SK-N-SH (cell line): ENCODE results near the gene ENTHD1. TPM values are rescaled to one million over a fixed set of nuclear protein-coding genes. Genes with fewer than 3 reads are reported as not detected.

Experiments used
- CTCF ChIA-PET: fragments of 300-600, 350-600 bp; formaldehyde crosslinking; extraction: SDS; loops from one replicate; lab custom pipeline; 2021; lab: Yijun Ruan, JAX
- POLR2A ChIA-PET: fragments of 350-600 bp; sonication (Branson Sonifier 250); formaldehyde crosslinking; extraction: SDS; loops from one replicate; lab custom pipeline; 2020; ENCODE audit warnings: antibody characterized with exemption, inconsistent platforms; lab: Yijun Ruan, JAX
- DNase-seq: peaks from one replicate; pipeline ENCODE4 v3.0.0; 2012
- H2AFZ ChIP-seq: fragments of 200-600 bp; sonication (generic); 2 replicates; pipeline ENCODE4 v1.8.1; 2016; ENCODE audit warnings: antibody characterized with exemption, mild to moderate bottlenecking, low read depth
- H3F3A ChIP-seq: fragments of 200-600 bp; sonication (generic); replicated peaks from 2 replicates; pipeline ENCODE3; 2016; ENCODE audit warnings: antibody characterized with exemption, mild to moderate bottlenecking; ENCODE audit not compliant: insufficient read depth
- H3K27ac ChIP-seq, 2 experiments: fragments of 200-500 bp in 1 of 2; fragments of 200-600 bp in 1 of 2; sonication (Bioruptor generic) in 1 of 2; sonication (generic), shearing (Covaris generic) in 1 of 2; 2 replicates each; pipeline versions ENCODE4 v1.5.1 to v1.6.1; 2014 to 2016; ENCODE audit warnings: low read depth in 2 of 2, inconsistent platforms in 1 of 2, low read length in 1 of 2, mild to moderate bottlenecking in 1 of 2, mixed read lengths in 1 of 2
- H3K27me3 ChIP-seq: fragments of 200-600 bp; sonication (generic), shearing (Covaris generic); 2 replicates; pipeline ENCODE4 v1.6.1; 2016; ENCODE audit warnings: mixed run types; ENCODE audit not compliant: insufficient read depth
- H3K36me3 ChIP-seq, 2 experiments: fragments of 200-500 bp in 1 of 2; fragments of 200-600 bp in 1 of 2; sonication (Bioruptor generic) in 1 of 2; sonication (generic) in 1 of 2; replicated peaks in 1 of 2; 2 replicates each; pipeline versions ENCODE3 to v1.5.1; 2014 to 2016; ENCODE audit warnings: low read length in 1 of 2, mild to moderate bottlenecking in 1 of 2; ENCODE audit not compliant: insufficient read depth in 2 of 2, control insufficient read depth in 1 of 2
- H3K4me1 ChIP-seq, 2 experiments: fragments of 200-500 bp in 1 of 2; fragments of 200-600 bp in 1 of 2; sonication (Bioruptor generic) in 1 of 2; sonication (generic), shearing (Covaris generic) in 1 of 2; 2 replicates each; pipeline versions ENCODE4 v1.5.1 to v1.6.1; 2014 to 2016; ENCODE audit warnings: low read depth in 1 of 2, low read length in 1 of 2, mixed run types in 1 of 2; ENCODE audit not compliant: insufficient read depth in 2 of 2, control insufficient read depth in 1 of 2
- H3K4me2 ChIP-seq: fragments of 200-600 bp; sonication (generic), shearing (Covaris generic); 2 replicates; pipeline ENCODE4 v1.6.1; 2017; ENCODE audit warnings: mixed run types
- H3K4me3 ChIP-seq, 2 experiments: fragments of 200-500 bp in 1 of 2; fragments of 200-600 bp in 1 of 2; sonication (Bioruptor generic) in 1 of 2; sonication (generic), shearing (Covaris generic) in 1 of 2; 2 replicates each; pipeline versions ENCODE4 v1.5.1 to v1.8.1; 2014 to 2016; ENCODE audit warnings: low read depth in 2 of 2, inconsistent platforms in 1 of 2, low read length in 1 of 2, mild to moderate bottlenecking in 1 of 2, mixed read lengths in 1 of 2, moderate library complexity in 1 of 2
- H3K79me2 ChIP-seq: fragments of 200-600 bp; sonication (generic); 2 replicates; pipeline ENCODE4 v1.8.1; 2017; ENCODE audit warnings: mild to moderate bottlenecking; ENCODE audit not compliant: insufficient read depth
- H3K9ac ChIP-seq: fragments of 200-600 bp; sonication (generic); 2 replicates; pipeline ENCODE4 v1.6.1; 2017; ENCODE audit warnings: mixed run types
- H3K9me2 ChIP-seq: fragments of 200-600 bp; sonication (generic); 2 replicates; pipeline ENCODE4 v1.6.1; 2017; ENCODE audit warnings: mixed run types
- H3K9me3 ChIP-seq: fragments of 200-600 bp; sonication (generic); 2 replicates; pipeline ENCODE4 v1.6.1; 2017; ENCODE audit warnings: mixed run types, mild to moderate bottlenecking, moderate library complexity
- H4K20me1 ChIP-seq: fragments of 200-600 bp; sonication (generic); 2 replicates; pipeline ENCODE4 v1.6.1; 2017; ENCODE audit warnings: mild to moderate bottlenecking, mixed run types; ENCODE audit not compliant: insufficient read depth
- CHD2 ChIP-seq: fragments of 150-350 bp; IDR thresholded peaks from 2 replicates; pipeline ENCODE4 v1.6.1; 2018; ENCODE audit warnings: low read length; ENCODE audit not compliant: partially characterized antibody
- ELF1 ChIP-seq: IDR thresholded peaks from 2 replicates; pipeline ENCODE4 v1.4.0; 2012
- FOSL2 ChIP-seq: IDR thresholded peaks from 2 replicates; pipeline ENCODE4 v1.4.0; 2012; ENCODE audit warnings: low read depth, mild to moderate bottlenecking, moderate library complexity, borderline replicate concordance
- FOXJ3 ChIP-seq: sonication (generic); formaldehyde crosslinking; IDR thresholded peaks from 2 replicates; pipeline ENCODE4 v1.5.1; 2020; ENCODE audit warnings: mild to moderate bottlenecking, missing genetic modification reagents
- GABPA ChIP-seq: IDR thresholded peaks from 2 replicates; pipeline ENCODE4 v1.4.0; 2012; ENCODE audit warnings: low read depth, mild to moderate bottlenecking
- GATA2 ChIP-seq: sonication (generic); formaldehyde crosslinking; IDR thresholded peaks from 2 replicates; pipeline ENCODE4 v1.5.0; 2020; ENCODE audit warnings: mild to moderate bottlenecking, missing genetic modification reagents
- JUND ChIP-seq: IDR thresholded peaks from 2 replicates; pipeline ENCODE4 v1.4.0; 2012
- MEF2A ChIP-seq: IDR thresholded peaks from 2 replicates; pipeline ENCODE4 v1.4.0; 2012; ENCODE audit warnings: low read depth, borderline replicate concordance
- MXI1 ChIP-seq: IDR thresholded peaks from 2 replicates; pipeline ENCODE4 v1.6.1; 2012; ENCODE audit warnings: mild to moderate bottlenecking, low read depth, low read length, improper control_type of control experiment
- NRF1 ChIP-seq: IDR thresholded peaks from 2 replicates; pipeline ENCODE4 v1.6.1; 2012; ENCODE audit warnings: low read depth, mild to moderate bottlenecking, low read length
- POLR2AphosphoS5 ChIP-seq: IDR thresholded peaks from 2 replicates; pipeline ENCODE4 v1.6.1; 2012; ENCODE audit warnings: low read depth, low read length
- RCOR1 ChIP-seq: fragments of 150-350 bp; IDR thresholded peaks from 2 replicates; pipeline ENCODE4 v1.6.1; 2017; ENCODE audit warnings: antibody characterized with exemption, low read length
- RFX5 ChIP-seq: IDR thresholded peaks from 2 replicates; pipeline ENCODE4 v1.6.1; 2012; ENCODE audit warnings: mild to moderate bottlenecking, improper control_type of control experiment, low read length
- RXRA ChIP-seq: IDR thresholded peaks from 2 replicates; pipeline ENCODE4 v1.4.0; 2012; ENCODE audit warnings: low read depth, mild to moderate bottlenecking, borderline replicate concordance
- SIN3A ChIP-seq: IDR thresholded peaks from 2 replicates; pipeline ENCODE4 v1.6.1; 2012; ENCODE audit warnings: low read depth, mild to moderate bottlenecking, low read length, moderate library complexity, borderline replicate concordance
- SMC3 ChIP-seq: IDR thresholded peaks from 2 replicates; pipeline ENCODE4 v1.6.1; 2012; ENCODE audit warnings: low read depth, low read length, improper control_type of control experiment
- TAF1 ChIP-seq: IDR thresholded peaks from 2 replicates; pipeline ENCODE4 v1.6.1; 2012; ENCODE audit warnings: low read depth, mild to moderate bottlenecking, low read length, moderate library complexity, borderline replicate concordance
- TCF12 ChIP-seq: IDR thresholded peaks from 2 replicates; pipeline ENCODE4 v1.4.0; 2012
- TEAD4 ChIP-seq: IDR thresholded peaks from 2 replicates; pipeline ENCODE4 v1.4.0; 2012; ENCODE audit warnings: mild to moderate bottlenecking, borderline replicate concordance; ENCODE audit not compliant: insufficient read depth
- ZBTB33 ChIP-seq: IDR thresholded peaks from 2 replicates; pipeline ENCODE4 v1.4.0; 2012; ENCODE audit warnings: low read depth, borderline replicate concordance
- WGBS: methylation state at CpG from one replicate; pipeline ENCODE4 v1.1.6; 2017; ENCODE audit warnings: low lambda C conversion rate; 5-methylcytosine and 5-hydroxymethylcytosine counted together
- polyA plus RNA-seq, 3 experiments: library from polyadenylated mRNA; depleted of rRNA; stranded (reverse); fragments of >200 nt; gene quantifications; 2 replicates each; pipeline ENCODE4 v1.2.3, GENCODE V29; 2012
- TF ChIP-seq, protein P1 (sequence below): fragments of 200-600 bp; sonication (generic); IDR thresholded peaks from 2 replicates; pipeline ENCODE4 v1.6.1; 2017; ENCODE audit warnings: antibody characterized with exemption, mild to moderate bottlenecking, moderate library complexity
- TF ChIP-seq, protein P2 (sequence below): IDR thresholded peaks from 2 replicates; pipeline ENCODE4 v1.6.1; 2012; ENCODE audit warnings: mild to moderate bottlenecking, low read depth, low read length, moderate library complexity

Gene ENTHD1
- polyA plus RNA-seq, 1 of the 3 experiments (the other 2 are of a cell fraction): not detected

GRCh38 chr22:39906207-39906606 lies 12.6 kb upstream of the ENTHD1 start:
- Histone ChIP-seq H3F3A (no peaks in the 10 kb centered on the region), H3K4me3 (no peak overlapping the region), H3K9ac (no peak overlapping the region), H3K79me2 (no peaks in the 10 kb centered on the region), H4K20me1 (no peaks in the 10 kb centered on the region), H2AFZ (no peak overlapping the region), H3K9me3 (no peaks in the 10 kb centered on the region), H3K36me3 (no peaks in the 10 kb centered on the region), H3K4me1 (no peaks in the 10 kb centered on the region), H3K4me2 (no peak overlapping the region), H3K27ac (no peak overlapping the region), H3K9me2 (no peaks in the 10 kb centered on the region), H3K27me3 (no peaks in the 10 kb centered on the region)
- POLR2A ChIA-PET: no interaction called here
- CTCF ChIA-PET: no interaction called here
- WGBS: 91% methylated on average over 3 of the region's 3 CpGs
- no peak for DNase-seq
- no peak for TF ChIP-seq CHD2
- TF ChIP-seq NRF1: no peak
- TF ChIP-seq MXI1: no peak
- TF ChIP-seq JUND: no peak
- no peak for TF ChIP-seq ELF1
- no peak for TF ChIP-seq FOSL2
- TF ChIP-seq GATA2 (CRISPR knock-in tag): no peak
- TF ChIP-seq GABPA: no peak
- no peak for TF ChIP-seq FOXJ3
- TF ChIP-seq POLR2AphosphoS5: no peak

- TF ChIP-seq SMC3 (no peak), CHD2 (no peak), TCF12 (no peak), JUND (no peak), TEAD4 (no peak), SIN3A (no peak), MEF2A (no peak), RXRA (no peak), TAF1 (no peak), ZBTB33 (no peak), RCOR1 (no peak), FOXJ3 (no peak), RFX5 (no peak), GABPA (no peak)
- TF ChIP-seq, protein P1, sequence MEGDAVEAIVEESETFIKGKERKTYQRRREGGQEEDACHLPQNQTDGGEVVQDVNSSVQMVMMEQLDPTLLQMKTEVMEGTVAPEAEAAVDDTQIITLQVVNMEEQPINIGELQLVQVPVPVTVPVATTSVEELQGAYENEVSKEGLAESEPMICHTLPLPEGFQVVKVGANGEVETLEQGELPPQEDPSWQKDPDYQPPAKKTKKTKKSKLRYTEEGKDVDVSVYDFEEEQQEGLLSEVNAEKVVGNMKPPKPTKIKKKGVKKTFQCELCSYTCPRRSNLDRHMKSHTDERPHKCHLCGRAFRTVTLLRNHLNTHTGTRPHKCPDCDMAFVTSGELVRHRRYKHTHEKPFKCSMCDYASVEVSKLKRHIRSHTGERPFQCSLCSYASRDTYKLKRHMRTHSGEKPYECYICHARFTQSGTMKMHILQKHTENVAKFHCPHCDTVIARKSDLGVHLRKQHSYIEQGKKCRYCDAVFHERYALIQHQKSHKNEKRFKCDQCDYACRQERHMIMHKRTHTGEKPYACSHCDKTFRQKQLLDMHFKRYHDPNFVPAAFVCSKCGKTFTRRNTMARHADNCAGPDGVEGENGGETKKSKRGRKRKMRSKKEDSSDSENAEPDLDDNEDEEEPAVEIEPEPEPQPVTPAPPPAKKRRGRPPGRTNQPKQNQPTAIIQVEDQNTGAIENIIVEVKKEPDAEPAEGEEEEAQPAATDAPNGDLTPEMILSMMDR: no peak
- TF ChIP-seq, protein P2, sequence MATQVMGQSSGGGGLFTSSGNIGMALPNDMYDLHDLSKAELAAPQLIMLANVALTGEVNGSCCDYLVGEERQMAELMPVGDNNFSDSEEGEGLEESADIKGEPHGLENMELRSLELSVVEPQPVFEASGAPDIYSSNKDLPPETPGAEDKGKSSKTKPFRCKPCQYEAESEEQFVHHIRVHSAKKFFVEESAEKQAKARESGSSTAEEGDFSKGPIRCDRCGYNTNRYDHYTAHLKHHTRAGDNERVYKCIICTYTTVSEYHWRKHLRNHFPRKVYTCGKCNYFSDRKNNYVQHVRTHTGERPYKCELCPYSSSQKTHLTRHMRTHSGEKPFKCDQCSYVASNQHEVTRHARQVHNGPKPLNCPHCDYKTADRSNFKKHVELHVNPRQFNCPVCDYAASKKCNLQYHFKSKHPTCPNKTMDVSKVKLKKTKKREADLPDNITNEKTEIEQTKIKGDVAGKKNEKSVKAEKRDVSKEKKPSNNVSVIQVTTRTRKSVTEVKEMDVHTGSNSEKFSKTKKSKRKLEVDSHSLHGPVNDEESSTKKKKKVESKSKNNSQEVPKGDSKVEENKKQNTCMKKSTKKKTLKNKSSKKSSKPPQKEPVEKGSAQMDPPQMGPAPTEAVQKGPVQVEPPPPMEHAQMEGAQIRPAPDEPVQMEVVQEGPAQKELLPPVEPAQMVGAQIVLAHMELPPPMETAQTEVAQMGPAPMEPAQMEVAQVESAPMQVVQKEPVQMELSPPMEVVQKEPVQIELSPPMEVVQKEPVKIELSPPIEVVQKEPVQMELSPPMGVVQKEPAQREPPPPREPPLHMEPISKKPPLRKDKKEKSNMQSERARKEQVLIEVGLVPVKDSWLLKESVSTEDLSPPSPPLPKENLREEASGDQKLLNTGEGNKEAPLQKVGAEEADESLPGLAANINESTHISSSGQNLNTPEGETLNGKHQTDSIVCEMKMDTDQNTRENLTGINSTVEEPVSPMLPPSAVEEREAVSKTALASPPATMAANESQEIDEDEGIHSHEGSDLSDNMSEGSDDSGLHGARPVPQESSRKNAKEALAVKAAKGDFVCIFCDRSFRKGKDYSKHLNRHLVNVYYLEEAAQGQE: no peak
- TF ChIP-seq, all 33 proteins: peak for 0
- WGBS: 73% methylated on average over 3 of the region's 3 CpGs
- Histone ChIP-seq H2AFZ (no peak overlapping the region), H3K27me3 (no peaks in the 10 kb centered on the region), H3K4me1 (no peaks in the 10 kb centered on the region), H3K36me3 (no peaks in the 10 kb centered on the region), H3K9me2 (no peaks in the 10 kb centered on the region), H3K9me3 (no peaks in the 10 kb centered on the region), H4K20me1 (no peaks in the 10 kb centered on the region), H3F3A (no peaks in the 10 kb centered on the region), H3K27ac (no peak overlapping the region), H3K4me2 (no peak overlapping the region), H3K79me2 (no peaks in the 10 kb centered on the region), H3K4me3 (no peak overlapping the region), H3K9ac (no peak overlapping the region)
- DNase-seq: no peak
- ChIA-PET CTCF (no interaction called here), POLR2A (no interaction called here)
These were observed 12.1 kb upstream of the ENTHD1 start for GRCh38 chr22:39905687-39906086.
